GM10266 (cell line): ENCODE results near the gene MIF4GD.

Source experiments
- DNase-seq: peaks from one replicate; pipeline ENCODE4 v3.0.0; 2012; ENCODE audit errors: extremely low spot score
- TF ChIP-seq, protein P1 (sequence below): IDR thresholded peaks from 2 replicates; pipeline ENCODE4 v1.5.1; 2012; ENCODE audit warnings: mild to moderate bottlenecking, low read depth; ENCODE audit not compliant: control insufficient read depth, insufficient read depth; ENCODE audit errors: missing control alignments

MIF4GD gene

GRCh38 chr17:75241502-75241901 is 29.5 kb downstream of the MIF4GD start:
- DNase-seq, result no peak
- TF ChIP-seq, protein P1, sequence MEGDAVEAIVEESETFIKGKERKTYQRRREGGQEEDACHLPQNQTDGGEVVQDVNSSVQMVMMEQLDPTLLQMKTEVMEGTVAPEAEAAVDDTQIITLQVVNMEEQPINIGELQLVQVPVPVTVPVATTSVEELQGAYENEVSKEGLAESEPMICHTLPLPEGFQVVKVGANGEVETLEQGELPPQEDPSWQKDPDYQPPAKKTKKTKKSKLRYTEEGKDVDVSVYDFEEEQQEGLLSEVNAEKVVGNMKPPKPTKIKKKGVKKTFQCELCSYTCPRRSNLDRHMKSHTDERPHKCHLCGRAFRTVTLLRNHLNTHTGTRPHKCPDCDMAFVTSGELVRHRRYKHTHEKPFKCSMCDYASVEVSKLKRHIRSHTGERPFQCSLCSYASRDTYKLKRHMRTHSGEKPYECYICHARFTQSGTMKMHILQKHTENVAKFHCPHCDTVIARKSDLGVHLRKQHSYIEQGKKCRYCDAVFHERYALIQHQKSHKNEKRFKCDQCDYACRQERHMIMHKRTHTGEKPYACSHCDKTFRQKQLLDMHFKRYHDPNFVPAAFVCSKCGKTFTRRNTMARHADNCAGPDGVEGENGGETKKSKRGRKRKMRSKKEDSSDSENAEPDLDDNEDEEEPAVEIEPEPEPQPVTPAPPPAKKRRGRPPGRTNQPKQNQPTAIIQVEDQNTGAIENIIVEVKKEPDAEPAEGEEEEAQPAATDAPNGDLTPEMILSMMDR, result no peak

DNA sequence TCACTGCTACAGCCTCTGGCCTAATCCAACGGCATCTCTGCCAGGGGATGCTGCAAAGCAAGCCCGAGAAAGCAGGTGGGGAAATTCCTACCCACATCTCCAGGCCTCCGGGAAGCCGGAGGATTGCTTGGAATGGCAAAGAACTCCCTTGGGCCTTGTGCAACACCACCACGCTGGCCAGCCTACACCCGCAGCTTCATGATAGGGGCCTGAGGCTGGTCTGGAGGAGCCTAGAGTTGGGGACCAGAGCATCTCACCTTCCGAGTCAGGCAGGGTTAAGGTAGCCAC is 29.9 kb downstream of the MIF4GD start:
- TF ChIP-seq, protein P1, result no peak
- no peak for DNase-seq

- TF ChIP-seq, protein P1, result peak; percentile 68
- DNase-seq, result no peak
Observed at GRCh38 chr17:75240394-75241142, 30.5 kb downstream of the MIF4GD start.

DNA sequence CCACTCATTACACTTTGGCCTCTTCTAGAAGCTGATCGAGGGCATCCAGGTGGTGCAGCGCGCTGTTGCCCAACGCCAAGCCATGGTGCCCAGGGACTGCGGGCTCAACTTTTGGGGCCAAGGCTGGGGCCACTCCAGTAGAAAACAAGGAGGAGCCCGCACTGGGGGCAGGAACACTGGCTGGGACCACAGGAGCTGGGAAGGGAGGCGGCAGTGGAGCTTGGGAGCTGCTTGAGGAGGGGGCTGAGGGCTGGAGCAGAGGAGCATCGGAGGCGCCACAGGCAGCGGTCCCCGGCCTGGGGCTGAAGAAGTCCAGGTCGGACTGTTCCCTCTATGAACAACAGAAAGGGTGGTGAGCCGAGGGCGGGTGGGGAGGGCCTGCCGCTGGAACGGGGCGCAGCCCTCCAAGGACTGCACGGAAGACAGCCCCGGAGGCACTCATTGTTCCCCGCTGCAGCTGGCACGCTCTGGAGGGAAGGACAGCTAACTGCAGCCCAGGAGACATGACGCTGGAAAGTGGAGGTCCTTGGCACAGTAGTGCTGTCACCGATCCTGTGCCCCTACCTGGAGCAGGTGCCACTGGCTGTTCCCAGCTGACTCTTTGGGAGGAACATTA is 31.1 kb downstream of the MIF4GD start:
- TF ChIP-seq, protein P1, result no peak
- no peak for DNase-seq

DNA sequence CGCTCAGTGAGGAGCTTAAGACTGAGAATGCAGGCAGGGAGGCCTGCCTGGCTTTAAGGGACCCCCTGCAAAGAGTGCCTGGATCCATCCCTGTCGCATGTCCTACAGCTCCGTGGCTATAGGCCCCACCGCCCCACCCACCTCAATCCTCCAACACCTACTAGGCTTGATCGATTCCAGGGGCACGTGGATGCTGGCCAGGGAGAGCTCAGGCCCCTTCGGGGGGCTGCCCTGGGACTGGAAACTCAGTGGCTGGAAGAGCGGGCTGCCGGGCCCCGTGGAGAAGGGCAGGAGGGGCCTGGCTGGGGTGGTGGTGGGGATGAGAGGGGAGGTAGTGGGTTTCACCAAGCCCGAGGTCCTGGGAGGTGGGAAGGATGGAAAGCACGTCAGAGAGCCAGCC is 31.8 kb downstream of the MIF4GD start:
- TF ChIP-seq, protein P1, result no peak
- DNase-seq, result no peak

GRCh38 chr17:75238684-75239191 is 32.3 kb downstream of the MIF4GD start:
- peak; percentile 76 for DNase-seq
- TF ChIP-seq, protein P1, result peak; percentile 84

DNA sequence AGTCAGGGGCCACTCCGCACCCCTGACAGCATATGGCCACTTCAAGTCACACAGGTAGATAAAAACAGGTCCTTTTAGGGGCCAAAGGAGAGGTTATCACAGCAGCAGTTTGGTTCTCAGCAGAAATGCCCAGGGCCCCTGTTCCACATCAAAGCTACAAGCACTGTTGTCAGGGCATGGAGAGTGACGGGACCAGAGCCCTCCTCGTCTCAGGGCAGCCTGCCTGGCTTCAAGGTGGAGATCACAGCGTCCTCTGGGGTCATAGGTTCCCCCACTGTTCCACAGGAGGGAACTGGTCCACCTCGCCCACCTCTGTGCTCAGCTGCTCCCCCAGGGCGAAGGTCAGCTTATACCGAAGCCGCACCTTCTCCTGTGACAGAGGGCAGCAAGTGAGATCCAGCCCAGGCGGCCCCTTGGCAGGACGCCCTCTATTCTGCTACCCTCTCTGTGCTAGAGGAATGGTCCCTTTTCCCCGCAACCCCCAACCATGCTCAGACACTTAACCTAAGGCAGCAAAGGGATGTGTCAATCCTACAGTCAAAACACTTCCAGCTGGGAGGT is 32.9 kb downstream of the MIF4GD start:
- TF ChIP-seq, protein P1, result no peak
- no peak for DNase-seq
